ENCODE results near the gene NANOS3. TPM values are rescaled to one million over a fixed set of nuclear protein-coding genes. Genes with fewer than 3 reads are reported as not detected.

Gene NANOS3
- total and polyA plus RNA-seq, 9 donors, result 0.30 to 2.4 (median 1.1) TPM; not detected in 4

DNA sequence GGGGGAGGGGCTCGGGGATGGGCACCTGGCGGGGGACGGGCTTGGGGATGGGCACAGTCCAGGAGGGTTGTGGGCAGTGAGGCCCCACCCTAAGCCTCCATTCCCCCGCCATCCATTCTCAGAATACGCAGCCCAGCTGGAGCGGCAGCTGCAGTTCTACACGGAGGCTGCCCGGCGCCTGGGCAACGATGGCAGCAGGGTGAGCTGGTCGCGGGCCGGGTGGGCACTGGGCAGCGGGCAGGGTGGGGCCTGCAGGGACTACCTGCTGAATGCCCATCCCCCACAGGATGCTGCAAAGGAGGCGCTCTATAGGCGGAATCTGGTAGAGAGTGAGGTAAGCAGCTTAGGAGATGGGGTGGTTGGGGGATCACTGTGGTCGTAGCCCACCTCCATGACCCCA lies 53.0 kb downstream of the NANOS3 start:
- H3K36me3 ChIP-seq, result no peaks in the 10 kb centered on the region
- H3K4me1 ChIP-seq (ENCODE audit: insufficient read depth), result no peaks in the 10 kb centered on the region
- 78 to 83% (median 82%) methylated on average over 16 to 17 of the region's 17 CpGs for WGBS, 3 donors
- DNase-seq, result no peak
- H3K9me3 ChIP-seq, result no peaks in the 10 kb centered on the region
- no peak overlapping the region for H3K27ac ChIP-seq
- no peak overlapping the region for H3K4me3 ChIP-seq
- TF ChIP-seq, protein P1, sequence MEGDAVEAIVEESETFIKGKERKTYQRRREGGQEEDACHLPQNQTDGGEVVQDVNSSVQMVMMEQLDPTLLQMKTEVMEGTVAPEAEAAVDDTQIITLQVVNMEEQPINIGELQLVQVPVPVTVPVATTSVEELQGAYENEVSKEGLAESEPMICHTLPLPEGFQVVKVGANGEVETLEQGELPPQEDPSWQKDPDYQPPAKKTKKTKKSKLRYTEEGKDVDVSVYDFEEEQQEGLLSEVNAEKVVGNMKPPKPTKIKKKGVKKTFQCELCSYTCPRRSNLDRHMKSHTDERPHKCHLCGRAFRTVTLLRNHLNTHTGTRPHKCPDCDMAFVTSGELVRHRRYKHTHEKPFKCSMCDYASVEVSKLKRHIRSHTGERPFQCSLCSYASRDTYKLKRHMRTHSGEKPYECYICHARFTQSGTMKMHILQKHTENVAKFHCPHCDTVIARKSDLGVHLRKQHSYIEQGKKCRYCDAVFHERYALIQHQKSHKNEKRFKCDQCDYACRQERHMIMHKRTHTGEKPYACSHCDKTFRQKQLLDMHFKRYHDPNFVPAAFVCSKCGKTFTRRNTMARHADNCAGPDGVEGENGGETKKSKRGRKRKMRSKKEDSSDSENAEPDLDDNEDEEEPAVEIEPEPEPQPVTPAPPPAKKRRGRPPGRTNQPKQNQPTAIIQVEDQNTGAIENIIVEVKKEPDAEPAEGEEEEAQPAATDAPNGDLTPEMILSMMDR (IDR thresholded peaks at IDR 0.05), result no peak
- no peak for TF ChIP-seq POLR2A (IDR thresholded peaks at IDR 0.05)
- no peaks in the 10 kb centered on the region for H3K27me3 ChIP-seq
- intact Hi-C loops (cut with DNase I), result no loop called here

MicroRNAs within 50 kb of the gene (microRNA counts, 767-probe panel; counts per million panel counts)
- 2,285 counts per million, percentile 82 among the panel's probes with 10 or more counts for microRNA hsa-miR-181c-5p
- microRNA hsa-miR-23a-3p, result 6,635 counts per million, percentile 98 among the panel's probes with 10 or more counts
- 3,610 counts per million, percentile 88 among the panel's probes with 10 or more counts for microRNA hsa-miR-24-3p
- 530 counts per million, percentile 78 among the panel's probes with 10 or more counts for microRNA hsa-miR-27a-3p

Small RNA genes lying within 50 kb of the gene (microRNA-seq; reads per million reads assigned to microRNA genes)
- gene MIR181C, result 198 to 847 (median 514) reads per million in 3 donors
- 81.8 to 298 (median 180) reads per million in 3 donors for gene MIR181D

Small RNA genes lying within 50 kb of the gene (small RNA-seq; reads per million reads assigned to genes)
- 27.3 reads per million, percentile 88 among the genes with 10 or more reads in this experiment for gene MIR181C
- 47.7 reads per million, percentile 89 among the genes with 10 or more reads in this experiment for gene MIR181D

Other genes starting within 250 kb of the NANOS3 start
- 10 to 100 TPM; 27.5 to 52.6 (median 43.1) TPM for gene MRI1, start 112.6 kb upstream of the NANOS3 start, total RNA-seq
- 10 to 100 TPM; 13.9 to 34.2 TPM for gene MRI1, start 112.6 kb upstream of the NANOS3 start, polyA plus RNA-seq
- 100 to 1,000 TPM in 2 of 7 donors, 10 to 100 TPM in 5; 76.4 to 298 (median 91.3) TPM for gene C19orf53, start 102.7 kb upstream of the NANOS3 start, total RNA-seq
- gene C19orf53, start 102.7 kb upstream of the NANOS3 start, polyA plus RNA-seq, result 100 to 1,000 TPM in 1 of 2 donors, 10 to 100 TPM in 1; 62.5 to 156 TPM
- gene ZSWIM4, start 81.7 kb upstream of the NANOS3 start, total RNA-seq, result 1 to 10 TPM; 2.6 to 7.9 (median 4.6) TPM
- gene ZSWIM4, start 81.7 kb upstream of the NANOS3 start, polyA plus RNA-seq, result 1 to 10 TPM; 1.2 to 3.8 TPM
- gene BRME1, start 29.0 kb downstream of the NANOS3 start, total RNA-seq, result 1 to 10 TPM; 1.3 to 3.7 (median 2.3) TPM
- gene BRME1, start 29.0 kb downstream of the NANOS3 start, polyA plus RNA-seq, result 1 to 10 TPM in 1 of 2 donors, under 1 TPM in 1; 0.57 to 2.8 TPM
- 10 to 100 TPM; 21.0 to 38.1 (median 29.7) TPM for gene CC2D1A, start 29.1 kb downstream of the NANOS3 start, total RNA-seq
- 10 to 100 TPM; 13.1 to 24.1 TPM for gene CC2D1A, start 29.1 kb downstream of the NANOS3 start, polyA plus RNA-seq
- 1 to 10 TPM in 5 of 7 donors, under 1 TPM in 2; 0.48 to 3.8 (median 1.4) TPM for gene PODNL1, start 61.3 kb downstream of the NANOS3 start, total RNA-seq
- gene PODNL1, start 61.3 kb downstream of the NANOS3 start, polyA plus RNA-seq, result 1 to 10 TPM in 1 of 2 donors, under 1 TPM in 1; 0.63 to 3.7 TPM
- 10 to 100 TPM; 11.1 to 28.0 (median 23.4) TPM for gene DCAF15, start 75.4 kb downstream of the NANOS3 start, total RNA-seq
- gene DCAF15, start 75.4 kb downstream of the NANOS3 start, polyA plus RNA-seq, result 10 to 100 TPM in 1 of 2 donors, 1 to 10 TPM in 1; 5.0 to 29.1 TPM
- gene RFX1, start 129.2 kb downstream of the NANOS3 start, total RNA-seq, result 10 to 100 TPM in 5 of 7 donors, 1 to 10 TPM in 2; 2.4 to 16.1 (median 14.7) TPM
- 1 to 10 TPM; 1.2 to 7.6 TPM for gene RFX1, start 129.2 kb downstream of the NANOS3 start, polyA plus RNA-seq
- gene RLN3, start 151.0 kb downstream of the NANOS3 start, total RNA-seq, result not detected
- not detected for gene RLN3, start 151.0 kb downstream of the NANOS3 start, polyA plus RNA-seq
- 1 to 10 TPM in 5 of 7 donors, under 1 TPM in 2; 0.48 to 4.3 (median 1.8) TPM for gene IL27RA, start 154.6 kb downstream of the NANOS3 start, total RNA-seq
- 1 to 10 TPM; 2.1 to 2.4 TPM for gene IL27RA, start 154.6 kb downstream of the NANOS3 start, polyA plus RNA-seq
- 1 to 10 TPM in 1 of 7 donors, under 1 TPM in 4, not detected in 2; 0.17 to 2.6 (median 0.48) TPM for gene PALM3, start 184.9 kb downstream of the NANOS3 start, total RNA-seq
- gene PALM3, start 184.9 kb downstream of the NANOS3 start, polyA plus RNA-seq, result under 1 TPM; 0.20 to 0.33 TPM
- 10 to 100 TPM in 1 of 7 donors, 1 to 10 TPM in 1, under 1 TPM in 5; 0.28 to 13.9 (median 0.53) TPM for gene MISP3, start 195.7 kb downstream of the NANOS3 start, total RNA-seq
- gene MISP3, start 195.7 kb downstream of the NANOS3 start, polyA plus RNA-seq, result 1 to 10 TPM in 1 of 2 donors, under 1 TPM in 1; 0.80 to 1.3 TPM
- not detected for gene C19orf67, start 208.6 kb downstream of the NANOS3 start, total RNA-seq
- under 1 TPM in 1 of 2 donors, not detected in 1; 0.08 TPM for gene C19orf67, start 208.6 kb downstream of the NANOS3 start, polyA plus RNA-seq
- 10 to 100 TPM; 13.6 to 68.3 (median 41.0) TPM for gene SAMD1, start 213.6 kb downstream of the NANOS3 start, total RNA-seq
- 10 to 100 TPM; 10.5 to 23.6 TPM for gene SAMD1, start 213.6 kb downstream of the NANOS3 start, polyA plus RNA-seq
- 100 to 1,000 TPM in 5 of 7 donors, 10 to 100 TPM in 2; 33.3 to 280 (median 201) TPM for gene PRKACA, start 240.6 kb downstream of the NANOS3 start, total RNA-seq
- gene PRKACA, start 240.6 kb downstream of the NANOS3 start, polyA plus RNA-seq, result 100 to 1,000 TPM; 104 to 207 TPM

Data from ovary (tissue), 9 donors.